Tibial nerve (tissue), 4 donors: ENCODE measurements around the gene DYNC1LI2. TPM values are rescaled to one million over a fixed set of nuclear protein-coding genes. Genes with fewer than 3 reads are reported as not detected.

Experiments
- DNase-seq, 2 donors: peaks; one replicate each; pipeline ENCODE4 v3.0.0-alpha.2; 2019; ENCODE audit warnings: low spot score in 2 of 2
- H3K27ac ChIP-seq, 4 donors: fragments of 200-600 bp; sonication (generic) in 3 of 4; one replicate each; pipeline ENCODE4 v1.5.1; 2017 to 2019; ENCODE audit warnings: mild to moderate bottlenecking in 1 of 4
- H3K27me3 ChIP-seq, 2 donors: fragments of 200-600 bp; sonication (generic) in 1 of 2; one replicate each; pipeline versions ENCODE4 v1.5.1 to v1.6.0; 2017 to 2019
- H3K36me3 ChIP-seq, 3 donors: fragments of 200-600 bp; sonication (generic); one replicate each; pipeline ENCODE4 v1.5.1; 2018 to 2019
- H3K4me1 ChIP-seq, 4 donors: fragments of 200-600 bp; sonication (generic) in 3 of 4; one replicate each; pipeline ENCODE4 v1.5.1; 2017 to 2019
- H3K4me3 ChIP-seq, 4 donors: fragments of 200-600 bp; sonication (generic) in 3 of 4; one replicate each; pipeline ENCODE4 v1.5.1; 2017 to 2019; ENCODE audit warnings: mild to moderate bottlenecking in 1 of 4, moderate library complexity in 1 of 4
- H3K9me3 ChIP-seq, 4 donors: fragments of 200-600 bp; sonication (generic) in 3 of 4; one replicate each; pipeline ENCODE4 v1.5.1; 2017 to 2019
- EP300 ChIP-seq, 2 donors: sonication (generic); formaldehyde crosslinking; IDR thresholded peaks; one replicate each; pipeline ENCODE4 v1.6.1; 2017; ENCODE audit warnings: antibody characterized with exemption in 2 of 2, mild to moderate bottlenecking in 1 of 2
- POLR2A ChIP-seq, 2 donors: fragments of 450-650 bp; IDR thresholded peaks; one replicate each; pipeline ENCODE4 v1.6.1; 2017; ENCODE audit warnings: antibody characterized with exemption in 2 of 2, mild to moderate bottlenecking in 2 of 2, moderate library complexity in 2 of 2
- WGBS, 2 donors: methylation state at CpG; one replicate each; pipeline ENCODE4 v1.1.5; 2018; 5-methylcytosine and 5-hydroxymethylcytosine counted together
- total RNA-seq, 4 donors: library from RNA; depleted of rRNA; stranded (reverse); fragments of >200 nt; gene quantifications; one replicate each; pipeline ENCODE4 v1.1.0, GENCODE V29; 2016
- TF ChIP-seq, protein P1 (sequence below), 5 experiments: fragments of 200-600 bp in 3 of 5; fragments of 450-650 bp in 2 of 5; sonication (generic) in 3 of 5; IDR thresholded peaks; one replicate each; pipeline ENCODE4 v1.5.1; 2016 to 2019; ENCODE audit warnings: antibody characterized with exemption in 5 of 5, mild to moderate bottlenecking in 3 of 5, moderate library complexity in 2 of 5

Gene DYNC1LI2
- total RNA-seq, 4 donors from 2014 or later, result 248 to 363 (median 266) TPM

DNA sequence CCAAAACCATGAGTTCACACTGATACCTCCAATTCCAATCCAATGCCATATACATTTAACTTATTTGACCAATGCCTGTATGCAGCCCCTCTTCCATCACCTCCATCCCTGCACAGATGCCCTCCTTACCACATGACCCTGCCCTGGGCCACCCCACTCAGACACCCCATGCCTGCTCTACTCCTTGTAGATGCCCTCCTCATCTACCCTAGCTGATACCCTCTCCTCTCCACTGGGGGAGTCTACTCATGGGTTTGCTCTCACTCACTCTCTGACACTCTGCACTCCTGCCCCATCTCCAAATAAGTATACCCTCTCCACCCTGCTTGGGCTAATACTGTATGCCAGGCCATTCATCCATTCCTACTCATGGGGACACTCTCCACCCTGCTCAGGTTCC, 38.9 kb downstream of the DYNC1LI2 start:
- Histone ChIP-seq H3K27ac (no peak overlapping the region), H3K27me3 (no peaks in the 10 kb centered on the region), H3K4me3 (no peak overlapping the region), H3K36me3 (no peaks in the 10 kb centered on the region), H3K4me1 (no peaks in the 10 kb centered on the region), H3K9me3 (peaks cover 0 to 5% (median 0%) of the 10 kb centered on the region in 4 donors)
- TF ChIP-seq, protein P1, sequence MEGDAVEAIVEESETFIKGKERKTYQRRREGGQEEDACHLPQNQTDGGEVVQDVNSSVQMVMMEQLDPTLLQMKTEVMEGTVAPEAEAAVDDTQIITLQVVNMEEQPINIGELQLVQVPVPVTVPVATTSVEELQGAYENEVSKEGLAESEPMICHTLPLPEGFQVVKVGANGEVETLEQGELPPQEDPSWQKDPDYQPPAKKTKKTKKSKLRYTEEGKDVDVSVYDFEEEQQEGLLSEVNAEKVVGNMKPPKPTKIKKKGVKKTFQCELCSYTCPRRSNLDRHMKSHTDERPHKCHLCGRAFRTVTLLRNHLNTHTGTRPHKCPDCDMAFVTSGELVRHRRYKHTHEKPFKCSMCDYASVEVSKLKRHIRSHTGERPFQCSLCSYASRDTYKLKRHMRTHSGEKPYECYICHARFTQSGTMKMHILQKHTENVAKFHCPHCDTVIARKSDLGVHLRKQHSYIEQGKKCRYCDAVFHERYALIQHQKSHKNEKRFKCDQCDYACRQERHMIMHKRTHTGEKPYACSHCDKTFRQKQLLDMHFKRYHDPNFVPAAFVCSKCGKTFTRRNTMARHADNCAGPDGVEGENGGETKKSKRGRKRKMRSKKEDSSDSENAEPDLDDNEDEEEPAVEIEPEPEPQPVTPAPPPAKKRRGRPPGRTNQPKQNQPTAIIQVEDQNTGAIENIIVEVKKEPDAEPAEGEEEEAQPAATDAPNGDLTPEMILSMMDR (IDR thresholded peaks at IDR 0.05), result no peak
- TF ChIP-seq POLR2A (IDR thresholded peaks at IDR 0.05) (no peak), EP300 (IDR thresholded peaks at IDR 0.05) (no peak)
- DNase-seq, result no peak

DNA sequence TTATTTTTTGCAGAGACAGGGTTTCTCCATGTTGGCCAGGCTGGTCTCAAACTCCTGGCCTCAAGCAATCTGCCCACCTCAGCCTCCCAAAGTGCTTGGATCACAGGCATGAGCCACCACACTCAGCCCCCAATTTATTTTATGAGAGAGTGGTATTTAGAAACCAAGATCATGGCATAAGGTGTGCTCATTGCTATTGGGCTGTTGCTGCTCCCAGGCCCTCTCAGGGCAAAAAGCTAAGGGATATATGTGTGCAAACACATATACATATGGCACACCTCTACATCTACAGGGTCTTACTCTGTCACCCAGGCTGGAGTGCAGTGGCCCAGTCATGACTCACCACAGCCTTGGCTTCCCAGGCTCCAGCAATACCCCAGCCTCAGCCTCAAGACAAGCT, 39.8 kb downstream of the DYNC1LI2 start:
- Histone ChIP-seq H3K4me1 (peaks cover 0 to 3% (median 0%) of the 10 kb centered on the region in 4 donors), H3K27ac (no peak overlapping the region), H3K36me3 (no peaks in the 10 kb centered on the region), H3K9me3 (peaks cover 0 to 5% (median 0%) of the 10 kb centered on the region in 4 donors), H3K4me3 (no peak overlapping the region), H3K27me3 (no peaks in the 10 kb centered on the region)
- TF ChIP-seq POLR2A (IDR thresholded peaks at IDR 0.05), result no peak
- TF ChIP-seq, protein P1 (IDR thresholded peaks at IDR 0.05), result no peak
- no peak for TF ChIP-seq EP300 (IDR thresholded peaks at IDR 0.05)
- DNase-seq, result no peak

DNA sequence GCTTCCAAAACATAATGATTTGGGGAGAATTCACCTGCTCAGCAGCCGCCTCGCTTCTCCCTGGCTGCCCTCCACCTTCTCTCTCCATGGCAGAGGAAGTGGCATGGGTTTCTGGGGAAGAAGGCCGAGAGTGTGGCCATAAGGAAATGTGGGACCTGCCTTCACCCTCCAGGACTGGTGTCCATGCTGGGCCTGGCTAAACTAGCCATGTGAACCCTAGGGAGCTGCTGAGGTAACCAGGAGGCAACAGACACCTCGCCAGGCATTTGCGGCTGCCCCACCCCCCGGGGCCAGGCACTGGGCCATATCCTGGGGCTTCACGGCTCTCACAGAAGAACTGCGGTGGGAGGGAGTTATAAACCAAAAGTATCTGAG, 44.9 kb downstream of the DYNC1LI2 start:
- no peak for DNase-seq
- WGBS, 2 donors, result 64 to 68% methylated on average over 8 of the region's 8 CpGs
- TF ChIP-seq EP300 (IDR thresholded peaks at IDR 0.05) (no peak), POLR2A (IDR thresholded peaks at IDR 0.05) (no peak)
- TF ChIP-seq, protein P1 (IDR thresholded peaks at IDR 0.05), result no peak

DNA sequence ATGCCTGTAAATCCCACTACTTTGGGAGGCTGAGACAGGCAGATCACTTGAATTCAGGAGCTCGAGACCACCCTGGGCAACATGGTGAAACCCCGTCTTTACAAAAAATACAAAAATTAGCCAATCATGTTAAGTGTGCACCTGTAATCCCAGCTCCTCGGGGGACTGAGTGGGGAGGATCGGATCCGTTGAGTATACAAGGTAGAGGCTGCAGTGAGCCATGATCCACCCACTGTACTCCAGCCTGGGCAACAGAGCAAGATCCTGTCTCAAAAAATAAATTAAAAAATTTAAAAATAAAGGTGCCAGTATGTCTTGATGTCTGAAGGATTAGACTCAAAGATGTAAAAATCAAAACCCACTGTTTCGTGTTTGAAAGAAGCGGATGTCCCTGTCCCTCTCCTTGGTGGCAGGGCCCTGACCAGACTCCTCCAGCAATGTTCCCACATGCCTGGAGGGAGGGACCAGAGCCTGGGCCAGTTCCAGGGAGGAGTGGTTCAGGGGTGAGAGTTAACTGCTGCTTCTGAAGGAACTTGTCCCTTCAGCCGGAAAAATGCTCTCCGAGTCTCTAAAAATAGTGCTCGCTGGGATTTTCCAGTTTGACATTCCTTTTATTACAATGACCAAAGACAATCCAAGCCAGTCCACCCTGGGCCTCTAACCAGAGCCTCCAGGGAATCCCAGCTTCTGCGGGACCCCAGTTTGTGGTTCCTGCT, 45.5 kb downstream of the DYNC1LI2 start:
- no peak overlapping the region for H3K4me3 ChIP-seq
- DNase-seq, result peak; percentile 31 to 41
- H3K36me3 ChIP-seq, result no peaks in the 10 kb centered on the region
- TF ChIP-seq POLR2A (IDR thresholded peaks at IDR 0.05) (no peak), EP300 (IDR thresholded peaks at IDR 0.05) (no peak)
- TF ChIP-seq, protein P1 (IDR thresholded peaks at IDR 0.05), result no peak
- H3K27me3 ChIP-seq, result no peaks in the 10 kb centered on the region
- H3K27ac ChIP-seq, result peak overlapping the region in 3 of 4 donors; percentile 62 to 78 (median 71)
- WGBS, 2 donors, result 60 to 68% methylated on average over 11 of the region's 11 CpGs
- no peaks in the 10 kb centered on the region for H3K9me3 ChIP-seq
- H3K4me1 ChIP-seq, result peaks cover 0 to 20% (median 3%) of the 10 kb centered on the region in 4 donors

More for the DNA sequence above, 44.9 kb downstream of the DYNC1LI2 start:
- Histone ChIP-seq H3K36me3 (no peaks in the 10 kb centered on the region), H3K27me3 (no peaks in the 10 kb centered on the region), H3K4me3 (no peak overlapping the region), H3K27ac (peak overlapping the region in 3 of 4 donors; percentile 62 to 78 (median 71)), H3K9me3 (peaks cover 0 to under 1% (median 0%) of the 10 kb centered on the region in 4 donors), H3K4me1 (peaks cover 0 to 20% (median 3%) of the 10 kb centered on the region in 4 donors)

DNA sequence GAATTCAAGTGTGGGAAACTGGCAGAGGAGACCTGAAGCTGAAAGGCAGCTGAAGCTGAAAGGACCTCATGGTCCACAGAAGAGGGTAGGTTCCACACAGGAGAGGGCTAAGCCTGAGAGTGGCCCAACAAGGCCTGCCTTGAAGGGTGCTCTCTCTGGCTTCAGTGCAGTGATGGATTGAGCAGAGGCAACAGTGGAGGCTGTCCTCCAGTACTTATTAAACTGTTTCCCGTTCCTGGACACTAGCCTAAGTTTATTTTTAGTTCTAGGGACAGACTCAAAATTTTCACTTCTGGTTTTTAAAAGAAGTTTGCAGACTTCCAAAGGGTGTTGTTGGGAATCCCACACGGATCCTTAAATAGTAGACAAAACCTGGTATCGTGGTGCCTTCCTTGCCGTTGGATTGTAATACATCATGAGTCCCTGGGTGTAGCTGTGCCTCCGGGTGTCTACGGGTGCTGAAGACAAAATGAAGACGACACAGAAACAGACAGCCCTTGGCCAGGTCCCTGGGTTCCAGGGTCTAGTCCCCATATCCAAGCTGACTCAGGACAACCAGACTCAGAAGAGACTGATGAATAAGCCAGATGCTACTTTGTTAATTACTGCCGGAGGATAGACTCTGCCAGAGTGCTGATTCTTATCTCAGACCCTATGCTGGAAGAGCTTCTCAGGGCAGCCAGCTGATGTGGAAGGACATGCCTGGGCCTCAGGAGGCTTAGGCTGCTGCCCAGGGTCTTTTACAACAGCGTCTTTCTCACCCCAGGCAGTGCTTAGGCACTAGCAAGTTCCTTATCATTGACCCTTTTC, 47.8 kb downstream of the DYNC1LI2 start:
- no peaks in the 10 kb centered on the region for H3K27me3 ChIP-seq
- no peak for TF ChIP-seq POLR2A (IDR thresholded peaks at IDR 0.05)
- TF ChIP-seq EP300 (IDR thresholded peaks at IDR 0.05), result no peak
- no peaks in the 10 kb centered on the region for H3K36me3 ChIP-seq
- no peaks in the 10 kb centered on the region for H3K9me3 ChIP-seq
- 41 to 51% methylated on average over 9 of the region's 9 CpGs for whole genome bisulfite sequencing, 2 donors
- no peak overlapping the region for H3K4me3 ChIP-seq
- no peak for DNase-seq
- H3K27ac ChIP-seq, result no peak overlapping the region
- peaks cover 0 to 20% (median 3%) of the 10 kb centered on the region in 4 donors for H3K4me1 ChIP-seq
